GM19025 (cell line): ENCODE results near the gene LGI2.
"Not testable (repeated sequence)": the region's sequence is repeated elsewhere in the genome, so short reads cannot be mapped to it uniquely, and the experiment has no call there.

ENCODE experiments used
- ATAC-seq: cut with Tn5 transposase; IDR thresholded peaks from one replicate; pipeline ENCODE4 v1.9.1; 2021; ENCODE audit warnings: mild to moderate bottlenecking, low read depth, moderate library complexity; ENCODE audit not compliant: unreplicated experiment

LGI2 gene

DNA sequence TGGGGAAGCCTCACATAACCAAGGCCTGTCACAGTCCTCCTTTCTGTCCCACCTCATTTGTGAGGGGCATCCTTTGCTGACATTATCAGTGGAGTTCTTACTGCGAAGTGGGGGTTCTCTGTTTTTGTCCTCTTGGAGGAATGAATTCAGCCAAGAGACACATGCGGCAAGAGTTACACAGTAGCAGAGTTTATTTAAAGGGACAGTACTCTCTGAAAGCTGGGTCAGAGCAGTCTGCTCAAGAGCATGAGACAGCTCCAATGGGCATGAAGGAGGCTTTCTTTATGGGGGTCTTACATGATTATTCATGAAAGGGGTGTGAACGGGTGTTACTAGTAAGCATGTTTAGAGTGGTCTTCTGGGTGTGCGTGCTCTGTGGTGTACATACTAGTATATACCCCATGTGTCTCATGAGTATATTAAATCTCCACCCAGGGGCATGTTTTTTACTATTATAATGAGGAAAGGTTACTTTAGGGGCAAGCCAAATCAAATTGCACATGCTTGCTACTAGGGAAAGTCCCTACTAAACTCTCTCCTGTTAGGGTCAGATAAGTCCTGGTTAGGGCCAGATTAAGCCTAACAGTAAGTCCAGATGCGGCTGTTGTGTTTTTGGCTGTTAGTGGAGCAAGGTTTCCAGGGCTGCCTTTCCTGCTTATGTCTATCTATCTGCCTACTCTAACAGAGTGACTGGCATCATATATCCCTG is 19.8 kb upstream of the LGI2 start:
- ATAC-seq = no peak

GRCh38 chr4:25043548-25043947 is 12.8 kb upstream of the LGI2 start:
- ATAC-seq = no peak

DNA sequence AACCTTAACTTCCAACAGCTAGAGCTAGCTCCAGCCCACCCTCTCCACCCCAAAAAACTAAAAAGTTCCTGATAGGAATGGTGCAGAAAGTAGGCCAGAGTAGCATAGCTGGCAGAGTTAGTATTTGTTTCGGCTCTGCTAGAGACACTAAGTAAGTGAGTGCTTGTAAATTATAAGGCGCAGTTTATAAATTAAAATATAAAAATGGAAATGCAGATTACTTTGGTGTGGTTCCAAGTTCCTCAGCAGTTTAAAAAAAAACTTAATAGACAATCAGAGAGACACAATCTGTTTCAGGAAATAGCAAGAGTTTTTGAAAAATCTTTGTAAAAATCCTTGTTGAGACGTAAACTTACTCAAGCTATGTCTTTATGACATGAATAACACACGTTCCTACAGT is 2.8 kb upstream of the LGI2 start:
- ATAC-seq = no peak

- no peak for ATAC-seq
Observed at GRCh38 chr4:25032126-25032525, 1.4 kb upstream of the LGI2 start.

GRCh38 chr4:25031077-25031621 is 403 bp upstream of the LGI2 start:
- ATAC-seq = no peak

GRCh38 chr4:25029479-25030276 is 1.1 kb downstream of the LGI2 start:
- ATAC-seq = no peak

DNA sequence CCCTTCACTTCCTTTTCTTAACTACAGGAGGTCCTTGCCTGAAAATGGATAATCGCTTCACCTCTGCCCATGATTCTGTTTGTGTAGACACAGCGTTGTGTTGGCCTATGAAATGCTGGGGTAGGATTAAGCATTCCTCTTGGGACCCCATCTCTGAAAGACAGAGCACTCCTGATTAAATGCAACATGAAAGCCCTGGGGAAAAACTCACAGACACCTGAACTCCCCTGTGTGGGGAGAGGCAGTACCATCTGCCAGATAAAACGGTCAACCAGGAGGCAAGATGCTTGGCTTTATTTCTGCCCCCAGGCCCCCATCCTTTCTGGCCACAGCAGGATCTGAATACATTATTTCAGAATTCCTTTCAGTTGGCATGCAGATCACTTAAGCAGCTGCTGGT is 1.9 kb downstream of the LGI2 start:
- no peak for ATAC-seq

GRCh38 chr4:25022766-25023165 is 8.0 kb downstream of the LGI2 start:
- ATAC-seq = no peak

DNA sequence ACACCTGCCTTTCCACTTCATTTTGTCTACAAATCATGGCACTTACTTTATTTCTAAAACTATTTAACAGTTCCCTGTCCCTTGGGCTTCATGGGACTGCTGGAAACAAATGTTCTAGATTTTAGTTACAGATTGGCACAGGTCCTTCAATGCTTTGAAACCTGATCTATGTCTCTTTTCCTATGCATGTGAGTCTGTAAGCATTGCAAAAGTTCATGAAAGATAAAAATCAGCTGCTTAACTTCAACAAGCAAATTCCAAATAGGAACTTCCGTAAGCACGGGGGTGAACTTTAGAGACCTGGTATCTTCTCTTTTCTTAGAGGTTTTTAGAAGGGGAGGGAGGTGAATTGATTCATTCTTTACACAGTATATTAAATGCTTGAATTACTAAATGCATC is 9.5 kb downstream of the LGI2 start:
- no peak for ATAC-seq

DNA sequence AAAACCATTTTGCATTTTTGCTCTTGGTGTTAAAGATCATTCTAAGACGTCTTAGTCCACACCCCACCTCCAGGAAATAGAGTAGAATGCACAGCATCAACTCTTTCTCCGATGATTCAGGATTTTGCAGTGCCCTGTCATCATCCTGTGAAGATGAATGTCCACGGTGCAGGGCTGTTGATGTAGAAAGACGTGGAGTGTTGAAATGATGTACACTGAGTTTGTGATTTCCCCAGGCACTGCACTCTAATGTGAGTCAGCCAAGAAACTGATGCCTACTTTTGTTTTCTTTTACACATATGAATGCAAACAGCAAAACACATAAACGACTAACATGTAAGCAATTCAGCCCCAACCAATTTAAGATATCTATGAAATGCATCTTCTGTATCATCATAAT is 10.5 kb downstream of the LGI2 start:
- no peak for ATAC-seq

- ATAC-seq = no peak
Observed at GRCh38 chr4:25019501-25019900, 11.2 kb downstream of the LGI2 start.

DNA sequence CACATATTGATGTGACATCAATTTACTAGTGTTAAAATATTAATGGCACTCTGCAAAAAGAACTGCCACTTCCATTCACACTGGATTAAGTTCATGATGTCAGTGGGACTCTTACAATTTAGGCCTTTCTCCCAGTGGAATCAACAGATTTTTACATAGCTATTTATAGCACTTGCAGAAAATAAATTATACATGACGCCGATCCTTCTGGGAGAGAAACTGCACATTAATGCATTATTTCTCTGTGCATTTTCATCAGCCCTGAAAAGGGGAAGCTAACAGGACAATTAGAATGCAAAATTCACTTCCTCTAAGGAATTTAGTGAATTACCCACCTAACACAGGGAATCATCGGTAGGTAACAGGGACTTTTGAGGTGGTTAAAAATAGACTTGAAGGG is 15.7 kb downstream of the LGI2 start:
- no peak for ATAC-seq

DNA sequence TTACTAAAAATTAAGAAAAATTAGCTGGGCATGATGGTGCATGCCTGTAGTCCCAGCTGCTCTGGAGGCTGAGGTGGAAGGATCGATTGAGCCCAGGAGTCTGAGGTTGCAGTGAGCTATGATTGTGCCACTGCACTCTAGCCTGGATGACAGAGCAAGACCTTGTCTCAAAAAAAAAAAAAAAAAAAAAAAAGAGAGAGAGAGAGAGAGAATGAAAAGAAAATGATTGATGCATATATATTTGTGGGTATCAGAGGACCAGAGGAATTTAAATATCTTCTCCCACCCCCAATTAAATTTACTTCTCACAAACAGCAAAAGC is 16.1 kb downstream of the LGI2 start:
- ATAC-seq = not testable (repeated sequence)

DNA sequence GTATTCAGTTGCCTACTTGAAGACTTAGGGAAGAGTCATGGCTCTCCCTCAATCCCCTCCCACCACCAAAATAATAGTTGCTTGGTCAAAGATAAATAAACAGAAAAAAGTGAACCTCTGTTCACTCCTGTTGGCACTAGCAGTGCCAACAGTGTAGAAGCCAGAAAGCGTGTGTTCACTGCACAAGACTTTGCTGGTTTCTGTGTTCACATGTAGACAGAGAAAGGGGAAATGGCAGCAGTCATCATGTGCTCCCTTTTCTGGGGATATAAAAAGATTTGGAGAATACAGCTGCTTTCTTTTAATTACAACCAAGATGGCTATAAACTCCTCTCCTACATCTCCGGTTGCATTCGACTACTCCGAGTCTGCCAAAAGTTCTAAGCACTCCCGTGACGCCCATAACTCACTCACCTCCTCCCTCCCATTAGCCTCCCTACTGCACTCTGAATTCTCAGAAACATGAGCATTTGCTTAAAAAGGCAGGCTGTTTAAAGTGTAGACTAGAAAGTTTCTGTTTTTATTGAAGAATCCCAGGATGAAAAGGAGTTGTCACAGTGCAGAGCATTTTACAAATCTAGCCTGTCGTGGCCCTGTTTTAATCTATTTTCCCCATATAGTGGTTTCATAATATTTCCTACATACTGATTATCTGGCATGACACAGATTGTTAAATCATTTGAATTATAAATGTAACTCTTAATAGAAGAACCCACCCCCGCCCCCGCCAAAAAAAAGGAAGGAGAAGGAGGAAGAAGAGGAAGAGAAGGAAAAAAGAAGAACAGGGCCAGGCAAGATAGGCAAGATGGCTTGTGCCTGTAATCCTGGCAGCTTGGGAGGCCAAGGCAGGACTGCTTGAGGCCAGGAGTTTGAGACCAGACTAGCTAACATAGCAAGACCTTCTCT is 16.7 kb downstream of the LGI2 start:
- ATAC-seq = no peak

DNA sequence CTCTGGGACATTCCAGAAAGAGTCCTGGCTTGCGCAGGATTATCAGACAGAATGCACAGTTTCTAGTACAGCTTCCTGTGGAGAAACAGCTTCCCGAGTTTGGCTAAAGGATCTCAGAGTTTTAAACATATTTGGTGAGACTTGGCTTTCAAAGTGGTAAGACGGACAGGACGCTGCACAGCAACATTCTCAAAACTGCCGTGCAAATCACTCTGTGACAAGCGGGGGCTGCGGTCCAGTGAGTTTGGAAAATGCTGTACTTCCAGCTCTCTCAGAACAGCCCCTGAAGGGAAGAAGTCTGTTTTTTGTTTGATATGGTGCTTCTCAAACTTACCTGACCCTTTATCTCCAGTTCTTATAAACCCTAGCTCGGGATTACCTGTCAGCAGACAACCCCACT is 18.1 kb downstream of the LGI2 start:
- ATAC-seq = no peak

GRCh38 chr4:25011135-25011866 is 19.4 kb downstream of the LGI2 start:
- no peak for ATAC-seq

- ATAC-seq = no peak
Observed at GRCh38 chr4:25007598-25007997, 23.1 kb downstream of the LGI2 start.

DNA sequence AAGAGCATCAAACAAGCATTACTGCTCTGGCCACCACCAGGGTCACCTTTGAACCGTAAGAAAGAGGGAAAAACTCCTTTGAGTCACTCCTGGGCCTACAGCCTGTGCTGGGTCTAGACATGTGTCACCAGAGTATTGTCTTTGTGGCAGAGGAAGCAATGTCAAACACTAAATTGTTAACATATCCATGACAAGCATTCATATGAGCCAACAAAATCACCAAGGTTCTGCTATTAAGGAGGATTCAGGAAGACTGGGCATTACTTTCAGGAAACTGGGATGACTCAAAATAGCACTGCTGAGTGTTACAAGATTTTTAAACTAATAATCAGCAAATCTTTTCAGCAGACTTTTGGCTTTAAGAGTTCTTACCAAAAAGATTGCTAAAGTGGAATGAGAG is 28.1 kb downstream of the LGI2 start:
- no peak for ATAC-seq

DNA sequence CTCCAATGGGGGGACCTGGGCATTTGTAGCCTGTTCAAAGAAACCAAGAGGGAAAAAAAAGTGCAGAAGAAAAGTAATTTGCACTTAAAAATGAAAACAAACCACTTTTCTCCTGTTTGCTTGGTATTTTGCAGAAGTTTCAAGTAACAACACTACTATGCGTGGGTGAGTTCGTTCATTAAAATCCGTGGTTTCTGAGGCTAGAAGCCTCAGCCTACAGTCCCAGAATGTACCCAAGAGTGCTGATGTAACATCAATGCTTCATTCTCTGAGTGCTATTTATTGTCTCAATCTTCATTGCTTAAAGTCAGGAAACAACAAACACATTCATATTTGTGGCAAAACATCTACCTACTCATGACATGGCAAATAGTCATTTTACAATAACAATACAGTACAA is 29.2 kb downstream of the LGI2 start:
- no peak for ATAC-seq

- no peak for ATAC-seq
Observed at GRCh38 chr4:25000639-25001038, 30.1 kb downstream of the LGI2 start.
